ENCODE results near the gene PPP2R5E.

- TF ChIP-seq, protein P1, sequence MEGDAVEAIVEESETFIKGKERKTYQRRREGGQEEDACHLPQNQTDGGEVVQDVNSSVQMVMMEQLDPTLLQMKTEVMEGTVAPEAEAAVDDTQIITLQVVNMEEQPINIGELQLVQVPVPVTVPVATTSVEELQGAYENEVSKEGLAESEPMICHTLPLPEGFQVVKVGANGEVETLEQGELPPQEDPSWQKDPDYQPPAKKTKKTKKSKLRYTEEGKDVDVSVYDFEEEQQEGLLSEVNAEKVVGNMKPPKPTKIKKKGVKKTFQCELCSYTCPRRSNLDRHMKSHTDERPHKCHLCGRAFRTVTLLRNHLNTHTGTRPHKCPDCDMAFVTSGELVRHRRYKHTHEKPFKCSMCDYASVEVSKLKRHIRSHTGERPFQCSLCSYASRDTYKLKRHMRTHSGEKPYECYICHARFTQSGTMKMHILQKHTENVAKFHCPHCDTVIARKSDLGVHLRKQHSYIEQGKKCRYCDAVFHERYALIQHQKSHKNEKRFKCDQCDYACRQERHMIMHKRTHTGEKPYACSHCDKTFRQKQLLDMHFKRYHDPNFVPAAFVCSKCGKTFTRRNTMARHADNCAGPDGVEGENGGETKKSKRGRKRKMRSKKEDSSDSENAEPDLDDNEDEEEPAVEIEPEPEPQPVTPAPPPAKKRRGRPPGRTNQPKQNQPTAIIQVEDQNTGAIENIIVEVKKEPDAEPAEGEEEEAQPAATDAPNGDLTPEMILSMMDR (IDR thresholded peaks at IDR 0.05; ENCODE audit: insufficient read depth, low read length, poor library complexity, severe bottlenecking): no peak
- TF ChIP-seq EZH2phosphoT487 (conservative IDR thresholded peaks at IDR 0.05; ENCODE audit: low read length): no peak
These were observed 119.3 kb downstream of the PPP2R5E start for GRCh38 chr14:63423889-63424288.
